GM18499 (cell line): ENCODE data around the gene ATOX1.

Experiments used
- ATAC-seq: cut with Tn5 transposase; IDR thresholded peaks from one replicate; pipeline ENCODE4 v1.9.1; 2021; ENCODE audit warnings: moderate number of reproducible peaks; ENCODE audit not compliant: insufficient read depth, unreplicated experiment

The ATOX1 gene

DNA sequence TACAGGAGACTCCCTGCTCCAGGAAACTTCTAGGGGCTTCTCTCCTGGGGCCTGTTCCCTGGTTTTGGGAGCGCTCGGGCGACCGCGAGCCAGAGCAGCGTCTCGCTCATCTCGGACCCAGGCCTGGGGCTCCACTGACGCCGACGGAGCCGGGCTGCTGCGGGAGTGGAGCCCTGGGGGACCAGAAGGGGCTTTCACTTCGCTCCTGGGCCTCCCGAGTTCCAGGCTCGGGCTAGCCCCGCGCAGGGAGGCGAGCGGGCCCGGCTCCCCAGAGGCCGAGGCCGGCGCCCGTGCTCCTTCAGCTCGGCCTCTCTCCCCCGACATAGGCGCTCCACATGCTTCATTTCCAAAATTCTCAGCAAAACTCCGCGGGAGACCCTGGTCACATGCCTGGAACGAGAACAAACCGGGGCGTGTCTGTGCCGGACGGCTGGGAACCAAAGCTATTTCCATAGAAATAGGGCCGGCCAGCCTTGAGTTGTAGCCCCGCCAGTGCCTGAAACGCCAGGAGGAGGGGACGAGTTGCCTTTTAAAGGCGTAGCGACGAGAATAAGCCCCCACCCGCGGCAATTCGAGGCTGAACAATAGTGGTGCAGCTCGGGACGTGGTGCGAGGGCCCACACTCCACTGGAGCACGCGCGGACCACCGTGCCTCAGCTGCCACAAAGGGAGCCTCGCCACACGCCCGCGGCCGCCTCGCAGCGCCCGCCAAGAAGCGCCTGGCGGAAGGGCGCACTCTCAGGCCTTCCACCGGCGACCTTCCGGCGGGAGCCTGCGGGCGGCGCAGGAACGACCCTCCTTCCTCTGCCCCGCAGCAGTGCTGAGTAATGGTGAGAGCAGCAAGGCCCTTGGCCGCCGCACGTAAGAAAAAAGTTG, 12.2 kb upstream of the ATOX1 start:
- peak; percentile 9 for ATAC-seq

DNA sequence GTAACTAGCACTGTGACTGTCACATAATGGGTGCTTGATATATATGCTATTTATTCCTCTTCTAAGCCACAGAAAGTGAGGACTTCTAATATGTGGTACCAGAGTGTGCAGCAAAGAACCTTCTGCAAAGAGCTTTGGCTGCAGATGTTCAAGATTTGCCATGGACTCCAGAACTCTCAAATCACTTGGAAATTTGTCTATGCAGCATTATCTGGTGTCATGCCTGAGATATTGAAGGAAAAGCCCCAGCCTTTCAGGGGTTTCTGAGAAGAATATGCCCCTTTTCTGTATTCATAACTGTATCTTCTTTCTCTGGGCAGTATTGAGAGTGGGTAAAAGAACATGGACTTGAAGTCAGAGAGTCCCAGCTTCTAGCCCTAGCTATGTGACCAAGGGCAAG, 8.5 kb upstream of the ATOX1 start:
- ATAC-seq, result no peak

DNA sequence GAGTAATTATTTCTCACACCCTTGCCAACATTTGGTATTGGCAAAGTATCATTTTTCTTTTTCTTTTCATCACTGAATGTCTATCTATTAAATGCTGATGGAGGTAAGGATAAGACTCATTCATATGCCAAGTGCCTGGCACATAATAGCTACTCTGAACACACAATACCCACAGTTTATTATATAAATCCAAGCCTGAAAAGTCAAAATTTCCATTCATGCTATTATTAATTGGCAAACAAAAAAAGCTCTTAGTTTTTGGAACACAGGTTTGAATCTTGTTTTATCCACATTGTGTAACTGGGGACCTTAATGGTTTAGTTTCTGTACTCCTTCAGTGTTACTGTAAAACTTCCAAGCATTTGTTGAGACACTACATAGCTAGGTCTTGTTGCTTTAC, 6.4 kb upstream of the ATOX1 start:
- ATAC-seq, result no peak

DNA sequence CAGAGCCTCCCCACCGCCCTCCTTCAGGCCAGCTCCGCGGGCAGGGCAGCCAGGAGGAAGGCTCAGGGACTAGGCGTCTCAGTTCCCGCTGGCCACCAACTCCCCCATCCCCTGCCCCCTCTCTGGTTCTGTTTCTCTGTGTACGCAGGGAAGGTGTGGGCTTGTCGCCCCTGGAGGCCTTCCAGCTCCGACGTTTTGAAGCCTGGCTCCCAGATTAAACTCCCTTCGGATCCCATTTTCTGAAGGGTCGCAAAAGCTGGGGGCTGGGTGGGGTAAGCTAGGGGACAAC, 346 bp downstream of the ATOX1 start:
- ATAC-seq, result no peak

DNA sequence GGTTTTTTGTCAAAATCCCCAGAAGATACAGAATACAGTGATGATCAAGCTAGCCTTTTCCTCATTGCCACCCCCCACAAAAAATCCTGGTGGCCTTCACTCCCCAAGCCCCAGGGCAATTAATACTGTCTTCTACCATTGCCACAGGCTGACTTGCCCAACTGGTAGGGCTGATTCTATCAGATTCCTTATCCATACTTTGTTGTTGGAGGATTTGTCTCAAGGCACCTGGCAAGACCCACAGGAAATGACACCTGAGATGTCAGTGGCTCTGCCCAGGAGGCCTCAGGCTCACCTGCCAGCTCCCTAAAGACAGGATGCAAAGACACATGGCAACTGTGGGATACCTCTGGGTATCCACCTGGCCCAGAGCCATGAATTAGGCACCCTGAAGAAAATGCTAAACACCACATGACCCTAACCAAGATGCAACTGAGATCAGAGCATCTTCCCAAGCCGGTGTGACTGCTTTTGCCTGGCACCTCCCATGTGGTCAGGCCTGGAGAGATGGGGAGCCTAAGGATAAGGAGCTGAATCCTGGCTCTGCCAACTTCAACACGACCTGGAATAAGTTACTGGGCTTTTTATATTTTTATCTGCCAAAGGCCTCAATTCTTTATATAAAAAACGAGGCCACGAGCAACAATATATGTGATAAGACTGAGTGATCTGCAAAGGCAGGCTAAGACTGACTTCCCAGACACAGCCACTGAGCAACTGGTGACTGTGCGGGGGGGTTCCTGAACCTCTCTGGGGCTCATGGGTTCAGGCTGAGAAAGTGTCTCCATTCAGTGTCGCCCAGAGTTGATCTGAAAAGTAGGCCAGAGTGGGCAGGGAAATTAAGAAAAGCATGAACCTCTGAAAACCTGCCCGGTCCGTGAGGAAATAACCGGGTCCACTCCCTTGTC, 944 bp downstream of the ATOX1 start:
- ATAC-seq, result no peak

DNA sequence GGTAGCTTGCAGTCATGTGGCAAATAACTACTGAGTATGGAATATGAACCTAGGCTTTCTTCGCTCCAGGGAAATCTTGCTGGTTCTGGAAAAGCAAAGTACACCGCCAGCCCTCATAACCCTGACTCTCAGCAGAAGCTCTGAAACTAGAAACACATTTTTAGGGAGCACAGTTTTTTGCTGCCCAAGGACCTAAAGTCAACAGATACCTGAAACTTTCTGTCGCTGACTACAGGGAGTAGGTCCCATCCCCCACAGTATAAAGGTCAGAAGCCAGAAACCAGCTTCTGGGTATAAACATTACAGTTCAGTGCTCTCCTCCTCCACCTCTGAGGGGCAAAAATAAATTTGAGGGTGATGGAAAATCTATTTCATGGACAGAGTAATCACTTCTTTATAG, 3.0 kb downstream of the ATOX1 start:
- no peak for ATAC-seq

DNA sequence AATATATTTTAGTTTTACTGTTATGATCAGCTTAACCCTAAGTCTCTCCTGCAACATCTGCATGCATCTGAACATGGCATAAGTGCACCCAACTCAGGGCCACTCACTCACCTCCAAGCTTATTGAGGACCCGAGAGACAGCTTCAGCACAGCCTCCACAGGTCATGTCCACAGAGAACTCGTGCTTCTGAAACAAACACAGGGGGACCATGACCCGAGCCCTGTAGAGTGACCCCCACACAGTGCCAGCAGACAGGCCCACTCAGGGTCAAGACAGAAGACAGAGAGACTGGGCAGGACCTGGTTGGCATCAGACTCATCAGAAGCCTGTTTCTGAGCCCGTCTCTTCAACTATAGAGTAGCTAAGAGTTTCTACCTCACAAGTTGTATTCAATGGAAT, 6.8 kb downstream of the ATOX1 start:
- no peak for ATAC-seq

DNA sequence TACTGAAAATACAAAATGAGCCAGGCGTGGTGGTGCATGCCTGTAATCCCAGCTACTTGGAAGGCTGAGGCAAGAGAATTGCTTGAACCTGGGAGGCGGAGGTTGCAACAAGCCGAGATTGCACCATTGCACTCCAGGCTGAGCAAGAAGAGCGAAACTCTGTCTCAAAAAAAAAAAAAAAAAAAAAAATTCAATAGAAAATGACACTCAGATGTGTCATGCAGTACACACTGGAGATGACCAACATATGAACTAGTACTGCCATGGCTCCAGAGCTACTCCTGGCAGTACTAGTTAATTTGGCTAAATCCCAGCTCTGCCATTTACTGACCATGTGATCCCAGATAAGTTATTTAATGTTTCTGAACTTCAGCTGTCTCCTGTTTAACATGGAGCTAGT, 7.3 kb downstream of the ATOX1 start:
- ATAC-seq, result no peak

DNA sequence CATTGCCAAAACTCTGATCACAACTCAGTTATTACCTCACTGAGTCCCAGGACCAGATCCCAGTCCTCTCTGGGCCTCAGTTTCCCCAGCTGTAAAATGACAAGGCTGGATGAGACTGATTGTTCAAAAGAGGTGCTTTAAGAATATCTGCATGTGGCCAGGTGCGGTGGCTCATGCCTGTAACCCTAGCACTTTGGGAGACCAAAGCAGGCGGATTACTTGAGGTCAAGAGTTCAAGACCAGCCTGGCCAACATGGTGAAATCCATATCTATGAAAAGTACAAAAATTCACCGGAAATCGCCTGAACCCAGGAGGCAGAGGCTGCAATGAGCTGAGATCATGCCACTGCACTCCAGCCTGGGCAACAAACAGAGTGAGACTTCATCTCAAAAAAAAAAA, 8.3 kb downstream of the ATOX1 start:
- ATAC-seq, result no peak

DNA sequence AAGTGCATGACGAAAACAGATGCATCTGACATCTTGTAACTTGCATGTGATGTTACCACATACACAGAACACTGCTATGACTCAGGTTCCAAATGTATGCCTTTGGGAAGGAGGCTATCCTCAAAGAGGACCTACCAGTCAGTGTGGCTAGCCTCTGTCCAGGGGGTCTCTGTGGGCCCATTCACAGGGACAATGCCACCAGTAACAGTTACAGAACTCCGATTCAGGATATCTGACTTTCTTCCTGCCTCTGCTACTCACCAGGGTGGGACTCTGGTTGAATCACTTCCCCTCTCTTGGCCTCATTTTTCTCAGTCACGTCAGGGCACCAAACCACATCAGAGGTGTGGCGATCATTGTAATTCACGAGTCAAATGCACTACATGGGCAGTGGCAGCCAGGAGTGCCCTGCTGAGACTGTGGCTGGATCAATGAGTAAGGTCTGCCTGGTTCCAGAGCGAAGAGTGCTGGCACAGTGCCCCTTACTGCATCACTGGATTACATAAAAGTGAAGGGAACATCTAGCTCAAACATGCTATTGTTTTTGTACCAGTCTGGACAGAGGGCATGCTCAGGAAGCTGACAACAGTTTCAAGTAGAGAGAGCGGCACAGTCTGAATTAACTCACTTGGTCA, 13.2 kb downstream of the ATOX1 start:
- ATAC-seq, result peak; percentile 31

DNA sequence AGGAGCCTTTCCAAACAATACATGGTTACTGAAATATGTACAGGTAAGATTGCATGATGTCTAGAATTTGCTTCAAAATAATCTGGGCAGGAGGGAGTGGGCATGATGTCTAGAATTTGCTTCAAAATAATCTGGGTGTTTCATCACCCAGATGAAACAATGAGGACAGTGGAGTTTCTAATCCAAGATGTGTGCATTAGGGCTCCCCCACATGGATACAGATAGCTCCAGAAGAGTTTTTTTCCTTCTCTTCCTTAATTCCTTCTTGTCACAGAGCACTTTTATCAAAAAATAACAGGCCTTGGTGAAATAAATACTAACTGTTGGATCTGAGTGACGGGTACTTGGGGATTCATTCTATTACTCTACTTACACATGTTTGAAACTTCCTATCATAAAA, 14.9 kb downstream of the ATOX1 start:
- no peak for ATAC-seq

DNA sequence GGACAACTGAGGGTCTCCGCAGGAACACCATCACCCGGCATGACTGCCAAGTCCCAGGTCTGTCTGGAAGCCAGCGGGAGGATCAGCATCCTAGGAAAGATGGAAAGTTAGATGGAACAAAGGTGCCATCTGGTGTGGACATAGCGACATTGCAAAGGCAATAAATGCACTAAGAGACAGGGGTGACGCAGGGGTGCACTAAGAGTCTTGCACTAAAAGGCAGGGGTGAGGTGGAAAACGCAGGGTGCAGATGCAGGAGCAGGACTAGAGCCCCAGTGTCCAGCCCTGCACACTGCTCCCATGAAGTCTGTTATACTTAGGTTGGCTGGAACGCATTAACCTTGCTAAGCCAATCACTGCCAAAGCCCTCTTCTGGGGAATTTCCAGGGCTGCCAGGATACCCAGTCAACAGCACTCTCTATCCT, 15.5 kb downstream of the ATOX1 start:
- ATAC-seq, result no peak

DNA sequence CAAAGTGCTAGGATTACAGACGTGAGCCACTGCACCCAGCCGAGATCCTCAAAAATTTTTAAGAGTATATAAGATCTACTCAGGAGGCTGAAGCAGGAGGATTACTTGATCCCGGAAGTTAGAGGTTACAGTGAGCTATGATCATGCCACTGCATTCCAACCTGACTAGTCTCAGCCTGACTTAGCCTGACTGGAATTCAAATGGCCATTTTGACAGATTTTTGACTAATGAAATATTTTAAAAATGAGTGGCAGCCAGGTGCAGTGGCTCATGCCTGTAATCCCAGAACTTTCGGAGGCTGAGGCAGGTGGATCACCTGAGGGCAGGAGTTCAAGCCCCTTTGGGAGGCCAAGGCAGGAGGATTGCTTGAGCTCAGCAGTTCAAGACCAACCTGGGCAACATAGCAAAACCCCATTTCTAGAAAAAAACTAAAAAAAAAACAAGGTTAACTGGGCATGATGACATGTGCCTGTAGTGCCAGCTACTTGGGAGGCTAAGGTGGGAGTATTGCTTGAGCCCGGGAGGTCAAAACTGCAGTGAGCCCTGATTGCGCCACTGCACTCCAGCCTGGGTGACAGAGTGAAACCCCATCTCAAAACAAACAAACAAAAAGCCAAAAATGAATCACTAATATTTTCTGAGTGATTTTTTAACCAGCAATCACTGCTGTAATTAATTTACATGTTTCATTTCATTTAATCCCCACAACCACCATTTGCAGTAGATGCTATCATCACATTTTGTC, 16.6 kb downstream of the ATOX1 start:
- ATAC-seq, result no peak

DNA sequence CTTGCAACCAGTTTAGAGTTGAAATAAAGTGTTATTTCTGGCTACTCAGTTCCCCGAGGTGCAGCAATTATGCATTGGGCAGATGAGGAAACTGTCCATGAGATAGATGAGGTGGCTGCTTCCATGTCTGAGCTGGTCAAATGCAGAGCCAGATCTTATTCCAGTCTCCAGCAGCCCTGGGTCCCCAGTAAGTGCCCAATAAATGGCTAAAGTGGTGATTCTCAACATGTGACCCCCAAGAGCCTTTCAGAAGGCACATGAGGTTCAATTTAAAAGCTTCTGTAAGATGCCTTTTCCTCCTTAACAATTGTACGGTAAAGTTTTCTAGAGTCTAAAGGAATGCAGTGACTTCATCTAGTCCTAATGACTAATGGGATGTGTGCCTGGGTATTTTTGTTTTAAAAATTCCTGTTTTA, 17.5 kb downstream of the ATOX1 start:
- ATAC-seq, result no peak

DNA sequence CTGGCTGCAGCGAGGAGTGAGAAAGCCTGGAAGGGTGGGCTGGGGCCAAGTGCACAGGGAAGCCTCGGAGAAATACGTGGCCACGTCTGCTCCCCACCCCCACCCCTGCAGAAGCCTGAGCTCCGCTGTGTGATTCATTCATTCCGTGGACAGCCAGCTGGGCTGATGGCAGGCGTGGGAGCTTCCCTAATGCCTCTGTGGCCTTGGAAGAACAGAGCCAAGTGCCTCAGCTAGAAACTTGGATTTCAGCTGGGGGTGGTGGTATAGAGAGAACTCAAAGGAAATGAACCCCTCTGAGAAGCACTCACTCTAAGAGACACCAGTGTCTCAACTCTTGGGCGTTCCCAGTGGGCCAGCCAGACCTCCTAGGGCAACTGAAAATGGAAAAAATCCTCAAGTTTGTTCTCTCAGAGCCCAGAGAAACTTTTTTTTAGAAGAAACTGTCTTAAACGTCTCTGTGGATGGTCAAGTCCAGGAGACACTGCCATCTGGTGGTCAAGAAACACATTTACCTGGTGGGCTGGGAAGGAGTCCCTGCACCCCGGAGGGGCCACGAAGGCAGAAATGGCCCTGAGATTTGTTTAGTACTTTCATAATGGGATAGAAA, 18.0 kb downstream of the ATOX1 start:
- ATAC-seq, result no peak

DNA sequence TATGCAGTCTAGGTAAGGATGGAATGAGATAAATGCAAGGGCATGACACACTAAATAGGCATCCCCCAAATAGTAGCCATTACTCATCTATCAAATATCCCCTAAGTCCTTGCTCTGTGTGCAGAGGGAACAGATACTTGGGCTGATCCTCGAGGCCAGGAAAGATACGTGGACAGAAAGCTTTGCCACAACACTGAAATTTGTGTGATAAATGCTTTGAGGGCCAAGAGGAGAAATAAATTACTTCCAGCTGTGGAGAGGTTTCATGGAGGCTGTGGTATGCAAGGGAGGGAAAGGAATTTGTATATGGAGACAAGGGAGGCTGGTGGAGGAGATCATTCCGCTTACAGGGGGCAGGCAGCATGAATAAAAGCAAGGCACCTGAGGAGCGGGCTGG, 18.5 kb downstream of the ATOX1 start:
- no peak for ATAC-seq

DNA sequence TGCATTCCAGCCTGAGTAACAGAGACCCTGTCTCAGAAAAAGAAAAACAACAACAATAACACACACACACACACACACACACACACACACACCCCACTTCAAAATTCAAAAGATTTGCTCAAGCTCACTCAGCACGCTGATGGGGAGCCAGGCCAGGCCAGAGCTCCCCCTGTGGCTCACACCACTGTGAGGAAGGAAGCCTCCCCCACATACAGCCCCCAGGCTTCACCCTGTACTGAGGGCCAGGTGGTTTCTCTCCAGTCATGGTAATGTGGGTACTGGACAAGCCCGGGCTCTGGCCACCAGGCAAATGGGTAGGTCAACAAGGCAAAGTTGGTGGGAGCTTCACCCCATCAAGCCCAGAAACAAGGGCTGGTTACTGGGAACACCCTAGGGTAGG, 19.0 kb downstream of the ATOX1 start:
- ATAC-seq, result no peak

DNA sequence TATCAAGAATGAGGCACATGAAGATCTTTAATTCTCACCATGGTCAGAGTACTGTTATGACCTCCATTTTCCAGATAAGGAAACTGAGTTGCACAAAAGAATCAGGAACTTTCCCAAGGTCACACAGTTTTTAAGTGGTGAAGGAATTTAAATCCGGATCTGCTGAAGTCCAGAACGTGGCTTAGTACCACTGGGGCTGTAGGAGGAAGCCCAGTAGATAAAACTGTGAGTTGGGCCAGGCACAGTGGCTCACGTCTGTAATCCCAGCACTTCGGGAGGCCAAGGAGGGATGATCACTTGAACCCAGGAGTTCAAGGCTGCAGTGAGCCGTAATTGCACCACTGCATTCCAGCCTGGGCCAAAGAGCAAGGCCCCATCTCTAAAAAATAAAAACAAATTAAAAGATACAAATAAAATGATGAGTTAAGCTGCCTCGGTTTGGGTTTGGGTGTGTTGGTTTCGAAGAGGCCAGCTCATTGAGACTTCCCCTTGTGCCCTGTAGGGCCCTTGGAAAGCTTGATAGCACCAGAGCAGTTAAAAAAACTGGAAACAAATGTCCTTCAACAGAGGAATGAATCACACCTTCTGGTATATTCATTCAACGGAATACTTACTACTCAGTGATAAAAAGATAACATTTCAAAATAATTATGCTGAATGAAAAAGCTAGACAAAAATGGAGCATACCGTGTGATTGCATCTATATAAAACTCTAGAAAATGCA, 20.1 kb downstream of the ATOX1 start:
- no peak for ATAC-seq

DNA sequence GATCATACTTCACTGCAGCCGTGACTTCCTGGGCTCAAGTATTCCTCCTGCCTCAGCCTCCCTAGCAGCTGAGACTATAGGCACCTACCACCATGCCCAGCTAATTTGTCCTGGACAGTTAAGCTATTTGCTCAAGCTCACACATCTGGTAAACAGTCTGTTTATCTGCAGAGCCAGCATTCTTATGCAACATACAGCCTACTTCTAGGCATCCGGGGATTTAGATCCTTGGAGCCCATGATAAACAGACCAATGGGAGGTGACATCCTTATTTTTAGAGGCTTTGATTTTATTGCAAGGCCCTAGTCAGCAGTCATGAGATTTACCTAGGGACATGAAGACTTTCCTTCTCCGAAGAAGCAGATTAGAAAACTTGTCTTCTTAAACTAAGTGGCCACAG, 21.0 kb downstream of the ATOX1 start:
- ATAC-seq, result no peak
